ENCODE measurements around the gene CD48.

DNA sequence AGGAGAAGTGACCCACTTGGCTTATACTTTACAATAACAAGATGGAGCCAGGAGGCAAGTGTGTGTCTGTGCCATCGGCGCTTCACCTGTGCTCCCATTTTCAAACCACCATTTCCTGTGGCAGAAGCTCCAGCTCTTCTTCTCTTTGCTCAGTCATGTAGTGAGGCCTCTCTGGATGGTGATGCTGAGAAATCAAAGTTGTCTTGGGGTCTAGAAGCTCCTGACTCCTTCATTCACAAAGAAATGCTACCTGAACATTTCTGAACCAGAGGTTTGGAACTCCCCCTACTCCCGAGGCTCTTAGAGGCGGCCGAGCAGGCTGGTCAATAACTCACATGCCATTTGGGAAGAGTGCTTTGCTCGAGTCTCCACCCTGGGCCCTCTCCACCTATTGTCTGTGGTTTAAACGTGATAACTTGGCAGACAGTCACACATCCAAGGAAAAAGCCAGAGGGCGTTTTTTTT lies 82.8 kb downstream of the CD48 start:
- TF ChIP-seq, protein P1, sequence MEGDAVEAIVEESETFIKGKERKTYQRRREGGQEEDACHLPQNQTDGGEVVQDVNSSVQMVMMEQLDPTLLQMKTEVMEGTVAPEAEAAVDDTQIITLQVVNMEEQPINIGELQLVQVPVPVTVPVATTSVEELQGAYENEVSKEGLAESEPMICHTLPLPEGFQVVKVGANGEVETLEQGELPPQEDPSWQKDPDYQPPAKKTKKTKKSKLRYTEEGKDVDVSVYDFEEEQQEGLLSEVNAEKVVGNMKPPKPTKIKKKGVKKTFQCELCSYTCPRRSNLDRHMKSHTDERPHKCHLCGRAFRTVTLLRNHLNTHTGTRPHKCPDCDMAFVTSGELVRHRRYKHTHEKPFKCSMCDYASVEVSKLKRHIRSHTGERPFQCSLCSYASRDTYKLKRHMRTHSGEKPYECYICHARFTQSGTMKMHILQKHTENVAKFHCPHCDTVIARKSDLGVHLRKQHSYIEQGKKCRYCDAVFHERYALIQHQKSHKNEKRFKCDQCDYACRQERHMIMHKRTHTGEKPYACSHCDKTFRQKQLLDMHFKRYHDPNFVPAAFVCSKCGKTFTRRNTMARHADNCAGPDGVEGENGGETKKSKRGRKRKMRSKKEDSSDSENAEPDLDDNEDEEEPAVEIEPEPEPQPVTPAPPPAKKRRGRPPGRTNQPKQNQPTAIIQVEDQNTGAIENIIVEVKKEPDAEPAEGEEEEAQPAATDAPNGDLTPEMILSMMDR (conservative IDR thresholded peaks at IDR 0.05; ENCODE audit: low read length): no peak
- TF ChIP-seq EZH2phosphoT487 (IDR thresholded peaks at IDR 0.05; ENCODE audit: borderline replicate concordance): no peak
